ENCODE measurements around the gene SSTR1. TPM values are rescaled to one million over a fixed set of nuclear protein-coding genes. Genes with fewer than 3 reads are reported as not detected.

Gene SSTR1
- total RNA-seq, 4 donors from 2014 or later, result 1.2 to 2.7 (median 1.7) TPM

DNA sequence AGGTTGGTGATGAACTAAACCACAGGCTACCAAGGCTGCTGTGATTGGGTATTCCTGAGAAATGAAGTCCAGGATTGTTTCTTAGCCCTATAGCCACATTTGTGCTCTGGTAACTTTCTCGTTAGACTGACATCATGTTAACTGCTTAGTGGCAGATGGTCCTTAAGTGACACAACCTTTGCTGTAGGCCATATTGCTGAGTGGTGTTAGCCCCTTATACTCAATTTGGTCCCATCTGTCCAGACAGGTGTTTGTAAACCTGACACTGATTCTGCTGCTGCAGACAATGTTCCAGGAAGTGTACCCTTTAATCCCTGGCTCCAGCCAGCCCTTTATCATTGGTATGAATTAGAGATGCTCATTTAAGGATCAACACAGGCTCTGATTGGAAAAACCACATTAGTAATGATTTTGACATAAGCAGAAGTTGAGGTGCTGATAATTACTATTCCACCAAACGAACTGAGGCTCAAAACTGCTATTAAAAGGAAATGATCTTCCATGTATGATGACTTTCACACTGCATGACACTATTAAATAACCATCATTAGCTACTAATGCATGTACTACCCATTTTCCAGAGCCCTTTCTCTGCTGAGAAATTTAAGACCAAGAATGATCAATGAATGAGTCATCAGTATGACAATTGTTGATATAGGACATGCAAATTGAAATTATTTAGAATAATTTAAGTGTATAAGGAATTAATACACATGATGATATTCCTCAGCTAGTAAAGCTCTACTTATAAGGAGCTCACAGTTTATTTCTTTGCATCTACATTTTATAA lies 3.6 kb upstream of the SSTR1 start:
- TF ChIP-seq, protein P1, sequence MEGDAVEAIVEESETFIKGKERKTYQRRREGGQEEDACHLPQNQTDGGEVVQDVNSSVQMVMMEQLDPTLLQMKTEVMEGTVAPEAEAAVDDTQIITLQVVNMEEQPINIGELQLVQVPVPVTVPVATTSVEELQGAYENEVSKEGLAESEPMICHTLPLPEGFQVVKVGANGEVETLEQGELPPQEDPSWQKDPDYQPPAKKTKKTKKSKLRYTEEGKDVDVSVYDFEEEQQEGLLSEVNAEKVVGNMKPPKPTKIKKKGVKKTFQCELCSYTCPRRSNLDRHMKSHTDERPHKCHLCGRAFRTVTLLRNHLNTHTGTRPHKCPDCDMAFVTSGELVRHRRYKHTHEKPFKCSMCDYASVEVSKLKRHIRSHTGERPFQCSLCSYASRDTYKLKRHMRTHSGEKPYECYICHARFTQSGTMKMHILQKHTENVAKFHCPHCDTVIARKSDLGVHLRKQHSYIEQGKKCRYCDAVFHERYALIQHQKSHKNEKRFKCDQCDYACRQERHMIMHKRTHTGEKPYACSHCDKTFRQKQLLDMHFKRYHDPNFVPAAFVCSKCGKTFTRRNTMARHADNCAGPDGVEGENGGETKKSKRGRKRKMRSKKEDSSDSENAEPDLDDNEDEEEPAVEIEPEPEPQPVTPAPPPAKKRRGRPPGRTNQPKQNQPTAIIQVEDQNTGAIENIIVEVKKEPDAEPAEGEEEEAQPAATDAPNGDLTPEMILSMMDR (IDR thresholded peaks at IDR 0.05), result no peak
- no peak for TF ChIP-seq POLR2A (IDR thresholded peaks at IDR 0.05)
- no peaks in the 10 kb centered on the region for H3K27me3 ChIP-seq

DNA sequence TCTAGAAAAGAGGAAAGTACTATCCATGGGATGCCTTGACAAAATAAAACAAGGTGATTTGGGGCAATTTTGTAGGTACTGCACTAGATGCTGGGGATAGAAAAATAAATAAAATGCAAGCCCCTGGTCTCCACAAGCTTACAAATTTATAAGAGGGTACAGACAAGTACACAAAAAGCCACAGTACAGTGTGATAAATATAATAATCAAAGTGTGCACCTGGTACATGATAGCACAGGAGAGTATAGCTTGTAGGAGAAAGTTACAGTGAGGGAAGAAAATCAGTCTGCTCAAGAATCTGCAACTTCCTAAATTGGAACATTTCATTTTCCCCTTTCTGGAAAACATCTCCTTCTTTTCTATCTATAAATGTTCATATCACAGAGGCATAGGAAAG lies 3.0 kb upstream of the SSTR1 start:
- Histone ChIP-seq H3K36me3 (no peaks in the 10 kb centered on the region), H3K9me3 (no peaks in the 10 kb centered on the region), H3K4me3 (no peak overlapping the region), H3K27ac (no peak overlapping the region), H3K4me1 (peaks cover 0 to 10% of the 10 kb centered on the region in 2 donors), H3K27me3 (no peaks in the 10 kb centered on the region)
- no peak for TF ChIP-seq POLR2A (IDR thresholded peaks at IDR 0.05)
- TF ChIP-seq, protein P1 (IDR thresholded peaks at IDR 0.05), result no peak
- no peak for DNase-seq
- intact Hi-C loops (cut with DNase I; ENCODE audit: low total_unique reads), result no loop called here

More for the DNA sequence above, 3.6 kb upstream of the SSTR1 start:
- no peak overlapping the region for H3K27ac ChIP-seq
- H3K9me3 ChIP-seq, result no peaks in the 10 kb centered on the region
- no peaks in the 10 kb centered on the region for H3K36me3 ChIP-seq
- H3K4me1 ChIP-seq, result peaks cover 0 to 8% of the 10 kb centered on the region in 2 donors
- no peak for DNase-seq
- no peak overlapping the region for H3K4me3 ChIP-seq
- intact Hi-C loops (cut with DNase I; ENCODE audit: low total_unique reads), result no loop called here

DNA sequence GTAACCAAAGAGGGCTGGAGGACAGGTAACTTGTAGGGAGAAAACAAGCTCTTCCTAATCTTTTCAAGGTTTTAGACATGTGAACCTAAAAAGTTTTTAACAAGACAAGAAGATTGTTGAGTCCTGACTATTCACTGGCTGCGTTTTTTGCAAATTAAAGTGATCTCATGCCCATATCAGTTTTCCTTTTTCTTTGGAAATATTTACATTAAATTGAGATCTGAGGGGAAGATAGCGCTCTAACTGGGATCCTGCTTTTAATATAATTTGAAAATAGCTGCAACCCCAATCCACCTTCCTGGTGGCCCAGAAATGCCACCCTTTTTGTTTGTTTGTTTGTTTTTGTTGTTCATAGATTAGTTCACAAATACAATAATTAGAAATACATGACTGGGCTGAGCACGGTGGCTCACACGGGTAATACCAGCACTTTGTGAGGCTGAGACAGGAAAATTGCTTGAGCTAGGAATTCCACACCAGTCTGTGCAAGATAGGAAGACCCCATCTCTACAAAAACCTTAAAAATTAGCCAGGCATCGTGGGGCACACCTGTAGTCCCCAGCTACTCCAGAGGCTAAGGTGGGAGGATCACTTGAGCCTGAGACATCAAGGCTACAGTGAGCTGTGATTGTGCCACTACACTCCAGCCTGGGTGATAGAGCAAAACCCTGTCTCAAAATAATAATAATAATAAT lies 2.4 kb upstream of the SSTR1 start:
- no peak for DNase-seq
- no peak for TF ChIP-seq POLR2A (IDR thresholded peaks at IDR 0.05)
- H3K4me1 ChIP-seq, result peaks cover 0 to 16% of the 10 kb centered on the region in 2 donors
- no peak overlapping the region for H3K27ac ChIP-seq
- no peaks in the 10 kb centered on the region for H3K36me3 ChIP-seq
- no peak overlapping the region for H3K4me3 ChIP-seq
- no peaks in the 10 kb centered on the region for H3K27me3 ChIP-seq
- H3K9me3 ChIP-seq, result no peaks in the 10 kb centered on the region
- intact Hi-C loops (cut with DNase I; ENCODE audit: low total_unique reads), result no loop called here

DNA sequence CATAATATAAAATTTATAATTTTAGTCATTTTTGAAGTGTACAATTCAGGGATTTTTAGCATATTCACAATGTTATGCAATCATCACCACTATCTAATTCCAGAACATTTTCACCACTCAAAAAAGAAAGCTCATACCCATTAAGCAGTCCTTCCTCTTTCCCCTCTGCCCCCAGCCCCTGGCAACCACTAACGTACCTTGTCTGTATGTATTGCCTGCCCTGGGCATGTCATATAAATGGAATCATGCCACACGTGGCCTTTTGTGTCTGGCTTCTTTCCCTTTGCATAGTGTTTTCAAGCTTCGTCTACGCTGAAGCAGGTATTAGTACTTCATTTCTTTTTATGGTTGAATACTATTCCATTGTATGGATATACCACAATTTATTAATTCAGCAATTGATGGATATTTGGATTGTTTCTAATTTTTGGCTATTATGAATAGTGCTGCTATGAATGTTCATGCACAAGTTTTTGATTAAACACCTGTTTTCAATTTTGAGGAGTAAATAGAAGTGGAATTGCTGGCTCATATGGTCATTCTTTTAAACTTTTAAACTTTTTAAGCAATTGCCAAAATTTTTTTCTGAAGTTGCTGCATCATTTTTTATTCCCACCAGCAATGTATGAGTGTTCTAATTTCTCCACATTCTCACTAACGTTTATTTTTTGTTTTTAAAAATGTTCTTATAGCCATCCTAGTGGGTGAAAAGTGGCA lies 1.6 kb upstream of the SSTR1 start:
- Histone ChIP-seq H3K27me3 (no peaks in the 10 kb centered on the region), H3K4me1 (peaks cover 0 to 17% of the 10 kb centered on the region in 2 donors), H3K9me3 (no peaks in the 10 kb centered on the region)

DNA sequence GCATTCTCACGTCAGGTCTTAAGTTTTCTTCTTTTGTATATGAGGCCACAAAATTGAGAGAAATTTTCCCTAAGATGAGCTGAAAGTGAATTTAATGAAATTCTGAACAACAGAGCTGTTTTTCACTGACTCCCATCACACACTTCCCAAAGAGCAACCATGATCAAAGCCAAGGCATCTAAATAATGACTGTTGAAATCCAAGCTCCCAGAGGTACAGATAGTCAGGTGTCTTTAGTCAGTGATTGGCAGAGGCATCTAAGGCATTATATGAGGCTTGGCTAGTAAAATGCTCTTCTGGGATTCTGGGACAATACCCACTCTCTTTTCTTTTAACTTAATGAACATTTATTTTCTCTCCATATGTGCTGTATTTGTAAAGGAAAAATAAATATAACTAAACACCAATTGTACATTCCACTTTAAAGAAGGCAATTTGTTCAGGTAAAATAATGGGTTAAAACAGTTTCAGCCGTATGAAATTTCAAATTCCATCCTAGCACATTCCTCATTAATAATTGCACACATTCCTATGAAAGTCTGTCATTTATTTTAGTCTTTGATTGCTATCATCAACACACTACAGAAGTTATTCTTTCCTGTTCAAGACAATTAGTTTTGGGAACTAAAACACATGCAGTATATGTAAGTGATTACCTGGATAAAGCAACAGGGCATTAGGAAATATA lies 871 bp upstream of the SSTR1 start:
- Histone ChIP-seq H3K27ac (no peak overlapping the region), H3K36me3 (no peaks in the 10 kb centered on the region), H3K9me3 (no peaks in the 10 kb centered on the region), H3K4me3 (no peak overlapping the region), H3K4me1 (peaks cover 0 to 17% of the 10 kb centered on the region in 2 donors), H3K27me3 (no peaks in the 10 kb centered on the region)
- TF ChIP-seq, protein P1 (IDR thresholded peaks at IDR 0.05), result no peak
- no peak for TF ChIP-seq POLR2A (IDR thresholded peaks at IDR 0.05)
- DNase-seq, result no peak
- intact Hi-C loops (cut with DNase I; ENCODE audit: low total_unique reads), result no loop called here

More for the DNA sequence above, 1.6 kb upstream of the SSTR1 start:
- TF ChIP-seq POLR2A (IDR thresholded peaks at IDR 0.05), result no peak
- TF ChIP-seq, protein P1 (IDR thresholded peaks at IDR 0.05), result no peak
- Histone ChIP-seq H3K27ac (no peak overlapping the region), H3K4me3 (no peak overlapping the region), H3K36me3 (no peaks in the 10 kb centered on the region)
- intact Hi-C loops (cut with DNase I; ENCODE audit: low total_unique reads), result no loop called here
- no peak for DNase-seq

Data from uterus (tissue), 4 donors.